K562 (cell line): ENCODE measurements around the gene SHISA5. TPM values are rescaled to one million over a fixed set of nuclear protein-coding genes. Genes with fewer than 3 reads are reported as not detected.
A peak's percentile ranks its signal among the peaks of the same experiment; 100 is the strongest.

Experiments
- ATF7 ChIP-seq: fragments of 450-650 bp; IDR thresholded peaks from 2 replicates; pipeline ENCODE4 v1.7.1; 2014; ENCODE audit warnings: mild to moderate bottlenecking, moderate library complexity
- BRD9 ChIP-seq: fragments of 450-650 bp; IDR thresholded peaks from 2 replicates; pipeline ENCODE4 v1.6.1; 2018; ENCODE audit warnings: low read depth; ENCODE audit not compliant: partially characterized antibody
- CSDE1 ChIP-seq, 2 experiments: fragments of 450-650 bp; IDR thresholded peaks; 2 replicates each; pipeline ENCODE4 v1.6.1; 2016; ENCODE audit warnings: mild to moderate bottlenecking in 1 of 2
- CTBP1 ChIP-seq: fragments of 450-650 bp; IDR thresholded peaks from 2 replicates; pipeline ENCODE4 v1.6.1; 2016; ENCODE audit warnings: borderline replicate concordance
- ETV1 ChIP-seq: fragments of 450-650 bp; conservative IDR thresholded peaks from 2 replicates; pipeline ENCODE4 v1.6.1; 2016; ENCODE audit warnings: missing genetic modification characterization, control low read depth, low read depth, missing compliant biosample characterization
- ETV6 ChIP-seq, 3 experiments: fragments of 150-350 bp in 1 of 3; sonication (generic) in 1 of 3; formaldehyde crosslinking in 1 of 3; IDR thresholded peaks; 2 replicates each; pipeline versions ENCODE4 v1.6.1 to v1.8.0; 2014 to 2022; ENCODE audit warnings: borderline replicate concordance in 2 of 3, low read depth in 2 of 3, antibody characterized with exemption in 1 of 3, low read length in 1 of 3, mild to moderate bottlenecking in 1 of 3, missing genetic modification reagents in 1 of 3
- GATAD2B ChIP-seq: fragments of 450-650 bp; IDR thresholded peaks from 2 replicates; pipeline ENCODE4 v1.6.1; 2017; ENCODE audit warnings: mild to moderate bottlenecking, borderline replicate concordance
- JUN ChIP-seq, 2 experiments: sonication (generic) in 1 of 2; formaldehyde crosslinking in 1 of 2; IDR thresholded peaks; 2 replicates each; pipeline versions ENCODE4 v1.6.1 to v1.8.0; 2012 to 2022; ENCODE audit warnings: borderline replicate concordance in 2 of 2, mild to moderate bottlenecking in 2 of 2, improper control_type of control experiment in 1 of 2, low read depth in 1 of 2, low read length in 1 of 2, missing genetic modification reagents in 1 of 2
- MAFG ChIP-seq: fragments of 450-650 bp; conservative IDR thresholded peaks from 2 replicates; pipeline ENCODE4 v1.6.1; 2016; ENCODE audit warnings: missing genetic modification characterization, missing compliant biosample characterization
- MTA3 ChIP-seq: fragments of 450-650 bp; formaldehyde crosslinking; IDR thresholded peaks from 2 replicates; pipeline ENCODE4 v1.6.1; 2017; ENCODE audit warnings: mild to moderate bottlenecking, borderline replicate concordance
- NCOA4 ChIP-seq: fragments of 450-650 bp; IDR thresholded peaks from 2 replicates; pipeline ENCODE4 v1.6.1; 2018; ENCODE audit warnings: mild to moderate bottlenecking; ENCODE audit not compliant: partially characterized antibody
- NFIC ChIP-seq: fragments of 450-650 bp; IDR thresholded peaks from 2 replicates; pipeline ENCODE4 v1.6.1; 2017; ENCODE audit warnings: mild to moderate bottlenecking, inconsistent platforms
- NFXL1 ChIP-seq: fragments of 450-650 bp; formaldehyde crosslinking; IDR thresholded peaks from 2 replicates; pipeline ENCODE4 v1.4.0; 2021; ENCODE audit warnings: mild to moderate bottlenecking
- PPARD ChIP-seq: fragments of 250-450 bp; sonication (Bioruptor Pico); IDR thresholded peaks from 2 replicates; pipeline ENCODE4 v1.8.0; 2022; ENCODE audit warnings: inconsistent platforms, mild to moderate bottlenecking, moderate library complexity
- PRMT5 ChIP-seq: sonication (generic); formaldehyde crosslinking; IDR thresholded peaks from 2 replicates; pipeline ENCODE4 v1.5.0; 2020; ENCODE audit warnings: missing genetic modification reagents
- RUNX1 ChIP-seq: sonication (generic); IDR thresholded peaks from 2 replicates; pipeline ENCODE4 v1.6.1; 2016; ENCODE audit warnings: antibody characterized with exemption, low read depth
- SRSF3 ChIP-seq: fragments of 200-400 bp; formaldehyde crosslinking; IDR thresholded peaks from 2 replicates; pipeline ENCODE4 v1.6.1; 2016; ENCODE audit warnings: mild to moderate bottlenecking, low read length, moderate library complexity; ENCODE audit not compliant: insufficient read depth
- TCFL5 ChIP-seq: fragments of 250-450 bp; sonication (Bioruptor Pico); conservative IDR thresholded peaks from 2 replicates; pipeline ENCODE4 v1.6.1; 2021; ENCODE audit warnings: mild to moderate bottlenecking, moderate library complexity, matching md5 sums
- TSC22D4 ChIP-seq: fragments of 450-650 bp; IDR thresholded peaks from 2 replicates; pipeline ENCODE4 v1.6.1; 2016; ENCODE audit warnings: missing genetic modification characterization, missing biosample characterization, control low read depth
- ZEB2 ChIP-seq: fragments of 450-650 bp; IDR thresholded peaks from 2 replicates; pipeline ENCODE4 v1.6.1; 2016
- ZNF583 ChIP-seq: fragments of 250-450 bp; sonication (Bioruptor Pico); IDR thresholded peaks from 2 replicates; pipeline ENCODE4 v1.4.0; 2020
- ZZZ3 ChIP-seq: fragments of 450-650 bp; IDR thresholded peaks from 2 replicates; pipeline ENCODE4 v1.6.1; 2016; ENCODE audit warnings: antibody characterized with exemption, mild to moderate bottlenecking, moderate library complexity
- polyA plus RNA-seq, 8 experiments: library from polyadenylated mRNA; depleted of rRNA in 4 of 8; stranded (reverse) in 5 of 8; unstranded in 3 of 8; fragments of >200 nt; fragmentation: Nextera tagmentation in 2 of 8; fragmentation: Illumina TruSeq in 1 of 8; extraction: Ambion mirVana in 2 of 8; extraction: Trizol in 1 of 8; gene quantifications; 2 replicates each; pipeline versions ENCODE4 v1.2.1 to v1.2.3, GENCODE V29; 2011 to 2014; ENCODE audit warnings: inconsistent platforms in 1 of 8, missing spikeins in 1 of 8
- total RNA-seq, 7 experiments: library from RNA; depleted of rRNA in 6 of 7; stranded (reverse); fragments of >200 nt in 6 of 7; fragmentation: Illumina TruSeq in 2 of 7; extraction: Trizol in 2 of 7; gene quantifications; 2 replicates each; pipeline versions ENCODE4 v1.2.1 to v1.2.3, GENCODE V29; 2011 to 2021; ENCODE audit warnings: low replicate concordance in 1 of 7
- TF ChIP-seq, protein P1 (sequence below), 2 experiments: fragments of 150-350 bp in 1 of 2; IDR thresholded peaks; 2 replicates each; pipeline ENCODE4 v1.6.1; 2012 to 2016; ENCODE audit warnings: low read depth in 2 of 2, low read length in 2 of 2, mild to moderate bottlenecking in 1 of 2, moderate library complexity in 1 of 2
- TF ChIP-seq, protein P2 (sequence below): fragments of 200-800 bp; sonication (Bioruptor generic); IDR thresholded peaks from 2 replicates; pipeline ENCODE4 v1.6.1; 2017; ENCODE audit warnings: missing genetic modification characterization, missing compliant biosample characterization

The SHISA5 gene
- total and polyA plus RNA-seq, 9 of the 15 experiments (the other 6 are each of a cell fraction or from before 2014, with no cell fraction given) = 8.4 to 85.8 (median 56.1) TPM

DNA sequence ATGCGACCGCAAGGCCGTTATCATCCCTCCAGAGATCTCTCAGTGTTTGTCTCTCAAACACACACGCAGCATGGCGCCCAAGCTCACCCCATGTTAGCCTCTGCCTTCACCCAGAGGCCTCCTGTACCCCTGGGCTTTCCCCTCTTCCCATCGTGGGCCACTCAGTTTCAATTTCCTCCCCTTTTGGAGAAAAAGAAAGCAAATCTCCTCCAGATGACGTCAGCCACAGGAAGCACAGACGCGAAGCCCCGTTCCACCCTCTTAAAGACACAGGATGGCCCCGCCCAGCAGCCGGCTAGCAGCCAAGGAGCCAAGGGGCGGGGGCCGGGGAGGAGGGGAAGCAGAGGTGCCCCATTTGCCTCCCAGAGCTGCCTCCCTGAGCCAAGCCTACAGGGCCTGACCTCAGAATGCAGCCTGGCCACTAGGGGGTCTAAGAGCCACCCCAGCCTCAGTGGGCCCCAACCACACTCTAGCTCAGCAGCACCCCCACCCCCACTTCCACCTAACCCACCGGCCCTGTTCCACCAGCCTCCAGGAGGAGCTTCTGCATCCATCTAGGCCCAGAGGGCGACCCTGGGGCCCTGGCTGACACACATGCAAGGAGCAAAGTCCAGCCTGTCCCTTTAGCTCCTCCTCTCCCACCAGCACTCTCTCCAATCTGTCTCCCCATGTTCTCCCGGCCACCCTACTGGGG, 30.9 kb downstream of the SHISA5 start (continued):
- no peak for TF ChIP-seq GATAD2B
- no peak for TF ChIP-seq PPARD (CRISPR knock-in tag)
- peak; percentile 72 for TF ChIP-seq ETV1
- peak; percentile 79; the same call in 1 of the 2 replicates for TF ChIP-seq CTBP1
- TF ChIP-seq TSC22D4 (tag) = no peak
- TF ChIP-seq PRMT5 = no peak
- no peak for TF ChIP-seq NCOA4
- TF ChIP-seq CSDE1 (IDR thresholded peaks at IDR 0.05) = no peak
- TF ChIP-seq TCFL5 (CRISPR knock-in tag) = no peak
- TF ChIP-seq MAFG (tag) = no peak
- peak; percentile 54; the same call in 1 of the 2 replicates for TF ChIP-seq MTA3
- TF ChIP-seq, protein P1, sequence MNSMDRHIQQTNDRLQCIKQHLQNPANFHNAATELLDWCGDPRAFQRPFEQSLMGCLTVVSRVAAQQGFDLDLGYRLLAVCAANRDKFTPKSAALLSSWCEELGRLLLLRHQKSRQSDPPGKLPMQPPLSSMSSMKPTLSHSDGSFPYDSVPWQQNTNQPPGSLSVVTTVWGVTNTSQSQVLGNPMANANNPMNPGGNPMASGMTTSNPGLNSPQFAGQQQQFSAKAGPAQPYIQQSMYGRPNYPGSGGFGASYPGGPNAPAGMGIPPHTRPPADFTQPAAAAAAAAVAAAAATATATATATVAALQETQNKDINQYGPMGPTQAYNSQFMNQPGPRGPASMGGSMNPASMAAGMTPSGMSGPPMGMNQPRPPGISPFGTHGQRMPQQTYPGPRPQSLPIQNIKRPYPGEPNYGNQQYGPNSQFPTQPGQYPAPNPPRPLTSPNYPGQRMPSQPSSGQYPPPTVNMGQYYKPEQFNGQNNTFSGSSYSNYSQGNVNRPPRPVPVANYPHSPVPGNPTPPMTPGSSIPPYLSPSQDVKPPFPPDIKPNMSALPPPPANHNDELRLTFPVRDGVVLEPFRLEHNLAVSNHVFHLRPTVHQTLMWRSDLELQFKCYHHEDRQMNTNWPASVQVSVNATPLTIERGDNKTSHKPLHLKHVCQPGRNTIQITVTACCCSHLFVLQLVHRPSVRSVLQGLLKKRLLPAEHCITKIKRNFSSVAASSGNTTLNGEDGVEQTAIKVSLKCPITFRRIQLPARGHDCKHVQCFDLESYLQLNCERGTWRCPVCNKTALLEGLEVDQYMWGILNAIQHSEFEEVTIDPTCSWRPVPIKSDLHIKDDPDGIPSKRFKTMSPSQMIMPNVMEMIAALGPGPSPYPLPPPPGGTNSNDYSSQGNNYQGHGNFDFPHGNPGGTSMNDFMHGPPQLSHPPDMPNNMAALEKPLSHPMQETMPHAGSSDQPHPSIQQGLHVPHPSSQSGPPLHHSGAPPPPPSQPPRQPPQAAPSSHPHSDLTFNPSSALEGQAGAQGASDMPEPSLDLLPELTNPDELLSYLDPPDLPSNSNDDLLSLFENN (IDR thresholded peaks at IDR 0.05; ENCODE audit: low read depth in 2 of 2, low read length in 2 of 2) = no peak
- peak; percentile 21 for TF ChIP-seq BRD9
- no peak for TF ChIP-seq ETV6 (IDR thresholded peaks at IDR 0.05; ENCODE audit: borderline replicate concordance in 1 of 2, low read depth in 2 of 2, low read length in 1 of 2)
- no peak for TF ChIP-seq ETV6 (CRISPR knock-in tag; IDR thresholded peaks at IDR 0.05; ENCODE audit: borderline replicate concordance)
- TF ChIP-seq SRSF3 = no peak
- TF ChIP-seq ZNF583 (CRISPR knock-in tag) = no peak
- peak; percentile 42; the same call in 1 of the 2 replicates for TF ChIP-seq ZEB2
- no peak for TF ChIP-seq RUNX1
- no peak for TF ChIP-seq NFXL1 (CRISPR knock-in tag)
- peak; percentile 98 for TF ChIP-seq ATF7
- TF ChIP-seq JUN (IDR thresholded peaks at IDR 0.05; ENCODE audit: borderline replicate concordance, low read depth, low read length) = peak; percentile 88
- 0 out of 2 replicates have a peak, but pooled peaks have one; percentile 10 for TF ChIP-seq JUN (CRISPR knock-in tag; IDR thresholded peaks at IDR 0.05; ENCODE audit: borderline replicate concordance)
- TF ChIP-seq NFIC = peak; percentile 79
- TF ChIP-seq, protein P2, sequence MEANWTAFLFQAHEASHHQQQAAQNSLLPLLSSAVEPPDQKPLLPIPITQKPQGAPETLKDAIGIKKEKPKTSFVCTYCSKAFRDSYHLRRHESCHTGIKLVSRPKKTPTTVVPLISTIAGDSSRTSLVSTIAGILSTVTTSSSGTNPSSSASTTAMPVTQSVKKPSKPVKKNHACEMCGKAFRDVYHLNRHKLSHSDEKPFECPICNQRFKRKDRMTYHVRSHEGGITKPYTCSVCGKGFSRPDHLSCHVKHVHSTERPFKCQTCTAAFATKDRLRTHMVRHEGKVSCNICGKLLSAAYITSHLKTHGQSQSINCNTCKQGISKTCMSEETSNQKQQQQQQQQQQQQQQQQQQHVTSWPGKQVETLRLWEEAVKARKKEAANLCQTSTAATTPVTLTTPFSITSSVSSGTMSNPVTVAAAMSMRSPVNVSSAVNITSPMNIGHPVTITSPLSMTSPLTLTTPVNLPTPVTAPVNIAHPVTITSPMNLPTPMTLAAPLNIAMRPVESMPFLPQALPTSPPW = peak; percentile 89
- TF ChIP-seq ZZZ3 = no peak
